Measurements from ENCODE around the gene PRXL2C. TPM values are rescaled to one million over a fixed set of nuclear protein-coding genes. Genes with fewer than 3 reads are reported as not detected.

Gene PRXL2C, protein sequence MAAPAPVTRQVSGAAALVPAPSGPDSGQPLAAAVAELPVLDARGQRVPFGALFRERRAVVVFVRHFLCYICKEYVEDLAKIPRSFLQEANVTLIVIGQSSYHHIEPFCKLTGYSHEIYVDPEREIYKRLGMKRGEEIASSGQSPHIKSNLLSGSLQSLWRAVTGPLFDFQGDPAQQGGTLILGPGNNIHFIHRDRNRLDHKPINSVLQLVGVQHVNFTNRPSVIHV
- total RNA-seq = 13.1 TPM in 2 replicates

DNA sequence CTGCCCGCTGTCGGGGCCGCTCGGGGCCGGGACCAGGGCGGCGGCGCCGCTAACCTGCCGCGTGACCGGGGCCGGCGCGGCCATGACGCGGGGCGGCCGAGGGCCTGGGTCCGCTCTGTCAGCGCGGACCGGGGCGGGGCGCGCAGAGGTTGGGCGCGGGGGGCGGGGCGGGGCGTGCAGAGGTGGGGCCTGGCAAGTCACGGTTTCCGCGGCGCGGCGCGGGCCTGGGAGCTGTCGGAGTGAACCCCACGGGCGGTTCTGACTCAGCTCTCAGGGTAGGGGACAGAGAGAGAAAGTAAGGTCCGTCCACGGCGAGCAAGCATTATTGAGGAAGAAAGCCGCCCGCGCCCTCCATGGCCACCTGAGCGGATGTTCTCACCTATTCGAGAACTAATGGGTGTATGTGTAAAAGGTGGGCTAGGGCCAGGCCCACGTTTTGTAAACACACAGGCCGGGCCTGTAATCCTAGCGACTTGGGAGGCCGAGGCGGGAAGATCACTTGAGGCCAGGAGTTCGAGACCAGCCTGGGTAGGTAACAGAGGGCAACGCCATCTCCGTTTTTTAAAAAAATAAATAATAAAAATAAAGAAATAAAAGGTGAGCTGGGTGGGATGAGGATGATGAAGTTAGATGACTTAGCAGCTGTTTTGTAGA lies at the start of gene PRXL2C:
Gene PRXL2C, minus strand, starts transcription at position 120 of the 654 bp plus-strand sequence. Its CDS starts 36 bp downstream, at position 84.

DNA sequence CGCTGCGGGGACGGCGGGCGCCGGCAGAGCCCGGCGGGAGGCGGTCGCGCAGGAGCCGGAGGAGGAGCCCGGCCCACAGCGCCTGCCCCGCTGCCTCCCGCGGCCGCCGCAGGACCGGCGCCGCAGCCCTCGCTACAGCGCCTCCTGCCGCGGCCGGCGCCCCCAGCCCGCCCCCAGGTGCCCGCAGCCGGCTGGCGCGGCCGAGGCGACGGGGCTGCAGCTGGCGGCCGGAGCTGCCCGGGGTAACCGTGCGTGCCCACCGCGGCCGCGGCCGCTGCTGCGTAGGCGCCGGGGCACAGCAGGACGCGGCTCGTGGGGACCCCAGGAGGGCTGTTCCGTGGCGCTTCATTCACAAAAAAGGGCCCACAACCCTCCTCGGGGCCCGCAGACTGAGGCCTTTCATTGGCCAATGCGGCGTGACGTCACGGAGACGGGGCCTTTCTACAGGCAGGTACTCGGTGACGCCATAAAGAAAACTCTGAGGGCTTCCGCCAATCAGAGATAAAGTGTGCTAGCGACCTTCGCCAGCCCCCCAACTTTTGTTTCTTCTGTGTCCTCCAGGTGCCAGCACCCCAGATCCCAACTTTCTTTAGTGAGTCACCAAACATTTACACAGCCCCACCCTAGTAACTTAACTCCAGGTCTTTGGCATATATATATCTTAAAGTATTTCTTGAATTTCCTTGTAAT lies 35.5 kb downstream of the PRXL2C start, which contains the start of gene CDC14B:
Gene CDC14B, minus strand, starts transcription at position 353 of the 690 bp plus-strand sequence. CDS start 465 bp downstream, outside the sequence.

Other genes starting within 250 kb of the PRXL2C start
- gene ZNF367, start 236.9 kb downstream of the PRXL2C start, total RNA-seq = 2.7 and 3.6 TPM in 2 replicates
- gene HABP4, start 205.1 kb downstream of the PRXL2C start, total RNA-seq = 12.1 and 15.8 TPM in 2 replicates
- 16.9 and 19.8 TPM in 2 replicates for gene CDC14B, start 35.5 kb downstream of the PRXL2C start, total RNA-seq
- gene ZNF510, start 122.8 kb upstream of the PRXL2C start, total RNA-seq = 14.9 and 15.6 TPM in 2 replicates
- gene ZNF782, start 199.2 kb upstream of the PRXL2C start, total RNA-seq = 2.8 and 3.1 TPM in 2 replicates

Measured in smooth muscle cell of the pulmonary artery (primary cell).